22Rv1 (cell line): ENCODE data around the gene ST13.

Experiments used
- CTCF ChIP-seq: fragments of 450-650 bp; IDR thresholded peaks from 2 replicates; pipeline ENCODE4 v1.5.1; 2017; ENCODE audit warnings: mild to moderate bottlenecking
- ZFX ChIP-seq: fragments of 450-650 bp; IDR thresholded peaks from 2 replicates; pipeline ENCODE4 v1.6.1; 2017; ENCODE audit warnings: antibody characterized with exemption, borderline replicate concordance

DNA sequence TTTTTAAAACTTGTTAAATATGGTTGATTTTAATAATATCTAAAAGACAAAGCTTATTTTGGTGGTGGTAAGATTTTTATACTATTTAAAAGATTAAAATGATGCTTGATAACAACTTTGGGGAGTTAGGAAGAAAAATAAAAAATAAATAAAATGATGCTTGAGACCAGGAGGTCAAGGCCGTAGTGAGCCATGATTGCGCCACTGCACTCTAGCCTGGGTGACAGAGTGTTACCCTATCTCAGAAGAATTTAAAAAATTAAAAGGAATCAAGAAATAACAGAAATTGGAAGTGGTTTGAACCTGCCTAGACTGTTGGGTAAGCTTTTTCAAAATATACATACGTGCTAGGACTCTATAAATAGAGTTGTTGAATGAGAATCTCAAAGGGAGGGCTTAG, 17.6 kb upstream of the ST13 start:
- TF ChIP-seq CTCF (no peak), ZFX (no peak)
